ENCODE measurements around the gene LRMDA.

LRMDA gene

GRCh38 chr10:75402486-75403143 lies 28.8 kb upstream of the LRMDA start:
- DNase-seq, result peak; percentile 59

GRCh38 chr10:75403144-75403938 lies 28.1 kb upstream of the LRMDA start:
- DNase-seq, result peak; percentile 54

GRCh38 chr10:75403939-75404814 lies 27.2 kb upstream of the LRMDA start:
- DNase-seq, result no peak

- no peak for DNase-seq
These were observed 26.4 kb upstream of the LRMDA start for GRCh38 chr10:75404815-75405597.

GRCh38 chr10:75405598-75406461 lies 25.6 kb upstream of the LRMDA start:
- no peak for DNase-seq

- no peak for DNase-seq
These were observed 24.8 kb upstream of the LRMDA start for GRCh38 chr10:75406462-75407223.

GRCh38 chr10:75407224-75407712 lies 24.2 kb upstream of the LRMDA start:
- DNase-seq, result no peak

- DNase-seq, result no peak
These were observed 23.5 kb upstream of the LRMDA start for GRCh38 chr10:75407713-75408508.

- DNase-seq, result no peak
These were observed 22.9 kb upstream of the LRMDA start for GRCh38 chr10:75408509-75408875.

- DNase-seq, result no peak
These were observed 22.2 kb upstream of the LRMDA start for GRCh38 chr10:75408911-75409885.

GRCh38 chr10:75410132-75411005 lies 21.1 kb upstream of the LRMDA start:
- DNase-seq, result no peak

GRCh38 chr10:75414527-75414926 lies 16.9 kb upstream of the LRMDA start:
- DNase-seq, result no peak

GRCh38 chr10:75417522-75417927 lies 13.9 kb upstream of the LRMDA start:
- no peak for DNase-seq

- DNase-seq, result no peak
These were observed 13.1 kb upstream of the LRMDA start for GRCh38 chr10:75418293-75418692.

GRCh38 chr10:75418712-75419111 lies 12.7 kb upstream of the LRMDA start:
- no peak for DNase-seq

GRCh38 chr10:75422913-75423312 lies 8.5 kb upstream of the LRMDA start:
- no peak for DNase-seq

GRCh38 chr10:75424571-75424970 lies 6.9 kb upstream of the LRMDA start:
- no peak for DNase-seq

Measured in NCI-H2029 treated with DMSO at 0.1 percent for 48 hours (cell line).